GM13976 (cell line): ENCODE measurements around the gene CCT2.

Experiments
- DNase-seq: peaks from one replicate; pipeline ENCODE4 v3.0.0; 2012; ENCODE audit warnings: low spot score
- CTCF ChIP-seq: IDR thresholded peaks from 2 replicates; pipeline ENCODE4 v1.5.1; 2012; ENCODE audit warnings: borderline replicate concordance, mild to moderate bottlenecking; ENCODE audit not compliant: insufficient read depth; ENCODE audit errors: extremely low read depth, missing control alignments, control extremely low read depth
- in situ Hi-C: fragments of 300-500 bp; cut with MboI; formaldehyde crosslinking; loops from one replicate; pipeline ENCODE4 v1.12.0; 2022; ENCODE audit warnings: low sequenced_read_pairs, mixed read lengths, inconsistent platforms; ENCODE audit not compliant: unreplicated experiment

CCT2 gene

GRCh38 chr12:69613351-69613750, 28.1 kb downstream of the CCT2 start:
- in situ Hi-C loops, result no loop called here
- no peak for TF ChIP-seq CTCF
- no peak for DNase-seq

- in situ Hi-C loops, result no loop called here
- DNase-seq, result no peak
- TF ChIP-seq CTCF, result no peak
Measured at GRCh38 chr12:69616025-69616424, 30.8 kb downstream of the CCT2 start.

- TF ChIP-seq CTCF, result no peak
- in situ Hi-C loops, result no loop called here
- no peak for DNase-seq
Measured at GRCh38 chr12:69619050-69619449, 33.8 kb downstream of the CCT2 start.

GRCh38 chr12:69620077-69620476, 34.8 kb downstream of the CCT2 start:
- in situ Hi-C loops, result no loop called here
- no peak for DNase-seq
- TF ChIP-seq CTCF, result no peak

GRCh38 chr12:69620921-69621320, 35.7 kb downstream of the CCT2 start:
- DNase-seq, result no peak
- in situ Hi-C loops, result no loop called here
- TF ChIP-seq CTCF, result no peak

GRCh38 chr12:69621551-69621950, 36.3 kb downstream of the CCT2 start:
- no peak for DNase-seq
- in situ Hi-C loops, result no loop called here
- TF ChIP-seq CTCF, result no peak

- no peak for TF ChIP-seq CTCF
- in situ Hi-C loops, result no loop called here
- DNase-seq, result no peak
Measured at GRCh38 chr12:69623970-69624369, 38.7 kb downstream of the CCT2 start.
